GM23248 (cell line): ENCODE data around the gene AKAP17A. TPM values are rescaled to one million over a fixed set of nuclear protein-coding genes. Genes with fewer than 3 reads are reported as not detected.

Experiments used
- DNase-seq: peaks from one replicate; pipeline ENCODE4 v3.0.0-alpha.2; 2015
- H2AFZ ChIP-seq: fragments of 200-600 bp; sonication (generic); 2 replicates; pipeline ENCODE4 v1.6.1; 2016; ENCODE audit warnings: antibody characterized with exemption
- H3F3A ChIP-seq: fragments of 200-600 bp; sonication (generic); 2 replicates; pipeline ENCODE4 v1.6.1; 2016; ENCODE audit warnings: mild to moderate bottlenecking, antibody characterized with exemption, mixed run types; ENCODE audit not compliant: insufficient read depth
- H3K27ac ChIP-seq: fragments of 200-600 bp; sonication (generic); 2 replicates; pipeline ENCODE4 v1.5.1; 2016; ENCODE audit warnings: mild to moderate bottlenecking
- H3K27me3 ChIP-seq: fragments of 200-600 bp; sonication (generic); replicated peaks from 2 replicates; pipeline ENCODE4 v1.6.1; 2016; ENCODE audit warnings: mild to moderate bottlenecking; ENCODE audit not compliant: insufficient read depth
- H3K36me3 ChIP-seq: fragments of 200-600 bp; sonication (generic); 2 replicates; pipeline ENCODE4 v1.6.1; 2016; ENCODE audit warnings: low read depth, mild to moderate bottlenecking
- H3K4me1 ChIP-seq: fragments of 200-600 bp; sonication (generic); 2 replicates; pipeline ENCODE4 v1.6.1; 2016; ENCODE audit warnings: mild to moderate bottlenecking; ENCODE audit not compliant: insufficient read depth
- H3K4me2 ChIP-seq: fragments of 200-600 bp; sonication (generic); one replicate; pipeline ENCODE4 v1.6.1; 2016; ENCODE audit warnings: mild to moderate bottlenecking; ENCODE audit not compliant: unreplicated experiment
- H3K4me3 ChIP-seq: fragments of 200-600 bp; sonication (generic); 2 replicates; pipeline ENCODE4 v1.5.1; 2016; ENCODE audit warnings: mild to moderate bottlenecking
- H3K79me2 ChIP-seq: fragments of 200-600 bp; sonication (generic); 2 replicates; pipeline ENCODE4 v1.6.1; 2016; ENCODE audit warnings: mild to moderate bottlenecking; ENCODE audit not compliant: insufficient read depth
- H3K9ac ChIP-seq: fragments of 200-600 bp; sonication (generic); 2 replicates; pipeline ENCODE4 v1.6.1; 2016; ENCODE audit warnings: mild to moderate bottlenecking
- H3K9me2 ChIP-seq: fragments of 200-600 bp; sonication (generic); 2 replicates; pipeline ENCODE4 v1.6.1; 2016; ENCODE audit warnings: mixed run types, mild to moderate bottlenecking, moderate library complexity; ENCODE audit not compliant: insufficient read depth
- H3K9me3 ChIP-seq: fragments of 200-600 bp; sonication (generic); one replicate; pipeline ENCODE4 v1.6.1; 2017; ENCODE audit warnings: low read depth
- H4K20me1 ChIP-seq: fragments of 200-600 bp; sonication (generic); 2 replicates; pipeline ENCODE4 v1.6.0; 2016; ENCODE audit not compliant: insufficient read depth
- EZH2 ChIP-seq: fragments of 200-600 bp; sonication (generic); IDR thresholded peaks from 2 replicates; pipeline ENCODE4 v1.6.1; 2018; ENCODE audit warnings: antibody characterized with exemption, mild to moderate bottlenecking; ENCODE audit not compliant: insufficient read depth, poor library complexity, severe bottlenecking
- EZH2phosphoT487 ChIP-seq: fragments of 200-600 bp; sonication (generic); IDR thresholded peaks from 2 replicates; pipeline ENCODE4 v1.6.1; 2018; ENCODE audit warnings: antibody characterized with exemption, moderate library complexity, mild to moderate bottlenecking, low read depth; ENCODE audit not compliant: insufficient read depth
- WGBS, 2 experiments: methylation state at CpG; one replicate each; pipeline ENCODE4 v1.1.6; 2015 to 2017; ENCODE audit warnings: low lambda C conversion rate in 2 of 2, low coverage in 1 of 2; ENCODE audit errors: missing lambda C conversion rate in 2 of 2; 5-methylcytosine and 5-hydroxymethylcytosine counted together
- in situ Hi-C: fragments of 300-500 bp; cut with MboI; formaldehyde crosslinking; loops from 2 replicates; pipeline ENCODE4 v1.15.0; 2020
- polyA plus RNA-seq: library from polyadenylated mRNA; unstranded; fragments of >200 nt; fragmentation: Nextera tagmentation; extraction: Ambion mirVana; gene quantifications from 2 replicates; pipeline ENCODE4 v1.2.1, GENCODE V29; 2016
- total RNA-seq: library from RNA; depleted of rRNA; stranded (reverse); fragments of >200 nt; shearing (Covaris generic); gene quantifications from 2 replicates; pipeline ENCODE4 v1.2.3, GENCODE V29; 2014

Gene AKAP17A
- total and polyA plus RNA-seq, 2 experiments from 2014 or later = 11.6 to 23.3 TPM

- H3K27ac ChIP-seq = no peak overlapping the region
- WGBS, 2 experiments = 87 to 92% methylated on average over 23 to 30 of the region's 30 CpGs
- no peak overlapping the region for H3K9ac ChIP-seq
- H3K4me1 ChIP-seq = peaks cover 3% of the 10 kb centered on the region; the same call in 1 of the 2 replicates
- peaks cover 84% of the 10 kb centered on the region for H3K79me2 ChIP-seq
- H3K9me3 ChIP-seq = no peaks in the 10 kb centered on the region
- H3K36me3 ChIP-seq = peaks cover 8% of the 10 kb centered on the region
- H3F3A ChIP-seq = 0 out of 2 replicates have a peak, but pooled peaks cover 5% of the 10 kb centered on the region
- DNase-seq = no peak
- no peak overlapping the region for H2AFZ ChIP-seq
- H3K4me3 ChIP-seq = no peak overlapping the region
- H3K4me2 ChIP-seq = no peak overlapping the region
- H4K20me1 ChIP-seq = no peaks in the 10 kb centered on the region
- in situ Hi-C loops = no loop called here
- TF ChIP-seq EZH2 (no peak), EZH2phosphoT487 (no peak)
- no peaks in the 10 kb centered on the region for H3K9me2 ChIP-seq
- H3K27me3 ChIP-seq = no peaks in the 10 kb centered on the region
These were observed 5.4 kb downstream of the AKAP17A start for GRCh38 chrX:1596676-1597344.

DNA sequence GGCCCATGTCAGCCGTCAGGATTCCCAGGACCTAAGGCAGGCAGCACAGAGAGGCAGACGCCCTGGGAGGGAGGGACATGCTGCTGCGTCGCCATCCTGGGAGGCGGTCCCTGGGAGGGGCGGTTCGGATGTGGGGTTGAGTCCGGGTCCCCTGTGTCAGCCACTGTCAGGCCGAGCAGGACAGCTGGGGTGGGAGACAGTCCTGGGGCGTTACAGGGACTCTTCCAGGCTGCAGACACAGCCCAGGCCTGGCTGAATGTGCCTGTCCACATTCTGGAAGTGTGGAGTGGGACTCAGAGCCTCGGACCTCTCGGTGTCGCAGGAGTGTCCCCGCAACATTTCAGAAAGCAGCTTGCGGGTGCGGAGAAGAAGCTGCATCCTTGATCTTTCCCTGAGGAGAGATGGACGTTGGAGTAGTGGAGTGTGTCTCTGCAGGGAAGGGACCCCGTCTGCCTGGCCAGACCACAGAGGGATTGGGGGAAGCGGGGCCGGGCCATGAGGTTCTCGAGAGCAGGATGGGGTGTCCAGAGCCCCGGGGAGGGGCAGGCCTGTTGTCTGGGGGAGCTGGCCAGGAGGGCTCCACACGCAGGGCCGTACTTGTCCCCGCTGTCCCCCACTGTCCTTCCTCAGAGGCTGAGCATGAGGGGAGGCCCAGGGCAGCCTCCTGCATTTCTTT, 6.1 kb downstream of the AKAP17A start:
- H3K9ac ChIP-seq = no peak overlapping the region
- H3K9me3 ChIP-seq = no peaks in the 10 kb centered on the region
- no peaks in the 10 kb centered on the region for H3K27me3 ChIP-seq
- H3K4me1 ChIP-seq = peaks cover 3% of the 10 kb centered on the region; the same call in 1 of the 2 replicates
- H3K4me3 ChIP-seq = no peak overlapping the region
- no peak overlapping the region for H3K27ac ChIP-seq
- H2AFZ ChIP-seq = no peak overlapping the region
- no peaks in the 10 kb centered on the region for H3K9me2 ChIP-seq
- peaks cover 84% of the 10 kb centered on the region for H3K79me2 ChIP-seq
- H3K36me3 ChIP-seq = peaks cover 15% of the 10 kb centered on the region
- no peak for DNase-seq
- TF ChIP-seq EZH2phosphoT487 = no peak
- no peak for TF ChIP-seq EZH2
- H4K20me1 ChIP-seq = no peaks in the 10 kb centered on the region
- 0 out of 2 replicates have a peak, but pooled peaks cover 5% of the 10 kb centered on the region for H3F3A ChIP-seq
- WGBS, 2 experiments = 87 to 88% methylated on average over 23 to 25 of the region's 25 CpGs
- no peak overlapping the region for H3K4me2 ChIP-seq
- in situ Hi-C loops = no loop called here

DNA sequence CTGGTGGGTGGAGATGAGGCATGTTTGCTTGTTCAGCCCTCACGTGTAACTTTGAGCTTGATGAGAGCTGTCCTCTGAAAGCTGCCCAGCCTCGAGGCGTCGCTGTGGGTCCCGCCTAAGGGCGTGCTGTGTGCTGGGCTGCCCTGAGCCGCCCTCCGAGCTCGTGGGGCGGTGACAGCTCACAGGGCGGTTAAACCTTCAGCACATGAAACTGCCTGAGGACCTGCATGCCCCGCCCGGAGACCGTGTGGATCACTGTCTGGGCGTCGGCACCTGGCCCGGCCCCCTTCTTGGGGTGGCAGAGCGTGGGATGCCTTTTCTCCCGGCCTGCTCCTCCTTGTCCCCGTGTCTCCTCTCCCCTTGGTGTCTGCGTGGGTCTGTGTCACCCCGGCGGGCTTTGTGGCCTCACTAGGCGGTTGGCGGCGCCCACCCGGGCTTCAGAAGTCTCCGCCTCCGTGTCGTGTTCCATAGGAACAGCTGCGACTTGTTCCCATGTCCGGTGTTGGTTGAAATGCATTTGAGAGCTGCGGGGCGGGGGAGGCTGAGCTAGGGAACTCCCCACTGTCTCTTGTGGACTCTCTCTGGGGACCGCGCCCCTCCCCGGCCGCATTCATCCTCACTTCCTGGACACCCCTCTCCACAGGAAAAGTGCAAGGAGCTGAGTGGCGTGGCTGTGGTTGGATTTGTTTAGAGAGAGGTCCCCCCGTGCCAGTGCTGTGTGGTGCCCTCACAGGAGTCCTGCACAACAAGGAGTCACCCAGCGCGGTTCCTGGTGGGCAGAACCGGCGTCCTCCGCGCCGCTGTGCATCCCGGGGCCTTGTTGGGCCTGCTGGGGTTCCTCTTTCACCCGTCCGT, 6.8 kb downstream of the AKAP17A start:
- no peak overlapping the region for H3K9ac ChIP-seq
- no peak overlapping the region for H3K4me2 ChIP-seq
- no peaks in the 10 kb centered on the region for H4K20me1 ChIP-seq
- no peaks in the 10 kb centered on the region for H3K27me3 ChIP-seq
- 0 out of 2 replicates have a peak, but pooled peaks cover 2% of the 10 kb centered on the region for H3F3A ChIP-seq
- H3K79me2 ChIP-seq = peaks cover 83% of the 10 kb centered on the region
- H3K27ac ChIP-seq = no peak overlapping the region
- H3K36me3 ChIP-seq = peaks cover 20% of the 10 kb centered on the region
- H3K9me3 ChIP-seq = no peaks in the 10 kb centered on the region
- DNase-seq = no peak
- in situ Hi-C loops = no loop called here
- no peak overlapping the region for H3K4me3 ChIP-seq
- no peak overlapping the region for H2AFZ ChIP-seq
- H3K9me2 ChIP-seq = no peaks in the 10 kb centered on the region
- 90 to 93% methylated on average over 47 to 49 of the region's 50 CpGs for WGBS, 2 experiments
- H3K4me1 ChIP-seq = peaks cover 2% of the 10 kb centered on the region; the same call in 1 of the 2 replicates
- TF ChIP-seq EZH2phosphoT487 (no peak), EZH2 (no peak)
